ENCODE data around the gene FAM222B.
"Not testable (repeated sequence)": the region's sequence is repeated elsewhere in the genome, so short reads cannot be mapped to it uniquely, and the experiment has no call there.

Gene FAM222B

GRCh38 chr17:28740406-28741357 is 101.9 kb downstream of the FAM222B start:
- Histone ChIP-seq H3K4me3 (ENCODE audit: low read depth in 1 of 2, low read length in 2 of 2) (no peak overlapping the region), H3K27me3 (ENCODE audit: low read depth, low read length) (no peaks in the 10 kb centered on the region), H3K9me3 (ENCODE audit: control insufficient read depth in 1 of 2, low read length in 2 of 2) (no peaks in the 10 kb centered on the region), H3K27ac (ENCODE audit: low read length) (no peak overlapping the region), H3K4me1 (ENCODE audit: control insufficient read depth in 1 of 2, insufficient read depth in 2 of 2, low read length in 2 of 2) (peaks cover under 1 to 18% of the 10 kb centered on the region in 2 donors), H3K36me3 (ENCODE audit: control insufficient read depth in 1 of 2, insufficient read depth in 2 of 2, low read length in 2 of 2) (no peaks in the 10 kb centered on the region)

- Histone ChIP-seq H3K27ac (ENCODE audit: low read length) (no peak overlapping the region), H3K4me1 (ENCODE audit: control insufficient read depth in 1 of 2, insufficient read depth in 2 of 2, low read length in 2 of 2) (peaks cover 0 to 6% of the 10 kb centered on the region in 2 donors), H3K27me3 (ENCODE audit: low read depth, low read length) (no peaks in the 10 kb centered on the region), H3K36me3 (ENCODE audit: control insufficient read depth in 1 of 2, insufficient read depth in 2 of 2, low read length in 2 of 2) (no peaks in the 10 kb centered on the region), H3K4me3 (ENCODE audit: low read depth in 1 of 2, low read length in 2 of 2) (no peak overlapping the region), H3K9me3 (ENCODE audit: control insufficient read depth in 1 of 2, low read length in 2 of 2) (no peaks in the 10 kb centered on the region)
These were observed 103.8 kb downstream of the FAM222B start for GRCh38 chr17:28738680-28739384.

- Histone ChIP-seq H3K27ac (ENCODE audit: low read length) (no peak overlapping the region), H3K9me3 (ENCODE audit: control insufficient read depth in 1 of 2, low read length in 2 of 2) (no peaks in the 10 kb centered on the region), H3K4me3 (ENCODE audit: low read depth in 1 of 2, low read length in 2 of 2) (no peak overlapping the region), H3K27me3 (ENCODE audit: low read depth, low read length) (no peaks in the 10 kb centered on the region), H3K4me1 (ENCODE audit: control insufficient read depth in 1 of 2, insufficient read depth in 2 of 2, low read length in 2 of 2) (peaks cover 0 to 1% of the 10 kb centered on the region in 2 donors), H3K36me3 (ENCODE audit: control insufficient read depth in 1 of 2, insufficient read depth in 2 of 2, low read length in 2 of 2) (no peaks in the 10 kb centered on the region)
These were observed 104.6 kb downstream of the FAM222B start for GRCh38 chr17:28737770-28738679.

- Histone ChIP-seq H3K4me3 (ENCODE audit: low read depth in 1 of 2, low read length in 2 of 2) (no peak overlapping the region), H3K27me3 (ENCODE audit: low read depth, low read length) (no peaks in the 10 kb centered on the region), H3K36me3 (ENCODE audit: control insufficient read depth in 1 of 2, insufficient read depth in 2 of 2, low read length in 2 of 2) (no peaks in the 10 kb centered on the region), H3K27ac (ENCODE audit: low read length) (no peak overlapping the region), H3K4me1 (ENCODE audit: control insufficient read depth in 1 of 2, insufficient read depth in 2 of 2, low read length in 2 of 2) (no peaks in the 10 kb centered on the region), H3K9me3 (ENCODE audit: control insufficient read depth in 1 of 2, low read length in 2 of 2) (no peaks in the 10 kb centered on the region)
These were observed 105.3 kb downstream of the FAM222B start for GRCh38 chr17:28737316-28737715.

DNA sequence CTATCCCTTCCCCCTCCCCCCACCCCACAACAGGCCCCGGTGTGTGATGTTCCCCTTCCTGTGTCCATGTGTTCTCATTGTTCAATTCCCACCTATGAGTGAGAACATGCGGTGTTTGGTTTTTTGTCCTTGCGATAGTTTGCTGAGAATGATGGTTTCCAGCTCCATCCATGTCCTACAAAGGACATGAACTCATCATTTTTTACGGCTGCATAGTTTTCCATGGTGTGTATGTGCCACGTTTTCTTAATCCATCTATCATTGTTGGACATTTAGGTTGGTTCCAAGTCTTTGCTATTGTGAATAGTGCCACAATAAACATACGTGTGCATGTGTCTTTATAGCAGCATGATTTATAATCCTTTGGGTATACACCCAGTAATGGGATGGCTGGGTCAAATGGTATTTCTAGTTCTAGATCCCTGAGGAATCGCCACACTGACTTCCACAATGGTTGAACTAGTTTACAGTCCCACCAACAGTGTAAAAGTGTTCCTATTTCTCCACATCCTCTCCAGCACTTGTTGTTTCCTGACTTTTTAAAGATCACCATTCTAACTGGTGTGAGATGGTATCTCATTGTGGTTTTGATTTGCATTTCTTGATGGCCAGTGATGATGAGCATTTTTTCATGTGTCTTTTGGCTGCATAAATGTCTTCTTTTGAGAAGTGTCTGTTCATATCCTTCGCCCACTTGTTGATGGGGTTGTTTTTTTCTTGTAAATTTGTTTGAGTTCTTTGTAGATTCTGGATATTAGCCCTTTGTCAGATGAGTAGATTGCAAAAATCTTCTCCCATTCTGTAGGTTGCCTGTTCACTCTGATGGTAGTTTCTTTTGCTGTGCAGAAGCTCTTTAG is 106.4 kb downstream of the FAM222B start:
- H3K27me3 ChIP-seq (ENCODE audit: low read depth, low read length); H3K27ac ChIP-seq (ENCODE audit: low read length); H3K36me3 ChIP-seq (ENCODE audit: control insufficient read depth in 1 of 2, insufficient read depth in 2 of 2, low read length in 2 of 2); H3K4me1 ChIP-seq (ENCODE audit: control insufficient read depth in 1 of 2, insufficient read depth in 2 of 2, low read length in 2 of 2); H3K4me3 ChIP-seq (ENCODE audit: low read depth in 1 of 2, low read length in 2 of 2); H3K9me3 ChIP-seq (ENCODE audit: control insufficient read depth in 1 of 2, low read length in 2 of 2): not testable (repeated sequence)

- no peaks in the 10 kb centered on the region for H3K9me3 ChIP-seq (ENCODE audit: control insufficient read depth in 1 of 2, low read length in 2 of 2)
- H3K4me3 ChIP-seq (ENCODE audit: low read depth in 1 of 2, low read length in 2 of 2), result no peak overlapping the region
- H3K27me3 ChIP-seq (ENCODE audit: low read depth, low read length), result no peaks in the 10 kb centered on the region
- H3K36me3 ChIP-seq (ENCODE audit: control insufficient read depth in 1 of 2, insufficient read depth in 2 of 2, low read length in 2 of 2), result no peaks in the 10 kb centered on the region
- H3K27ac ChIP-seq (ENCODE audit: low read length), result no peak overlapping the region
- no peaks in the 10 kb centered on the region for H3K4me1 ChIP-seq (ENCODE audit: control insufficient read depth in 1 of 2, insufficient read depth in 2 of 2, low read length in 2 of 2)
These were observed 107.3 kb downstream of the FAM222B start for GRCh38 chr17:28735242-28735722.

- no peaks in the 10 kb centered on the region for H3K4me1 ChIP-seq (ENCODE audit: control insufficient read depth in 1 of 2, insufficient read depth in 2 of 2, low read length in 2 of 2)
- no peak overlapping the region for H3K4me3 ChIP-seq (ENCODE audit: low read depth in 1 of 2, low read length in 2 of 2)
- no peaks in the 10 kb centered on the region for H3K27me3 ChIP-seq (ENCODE audit: low read depth, low read length)
- H3K36me3 ChIP-seq (ENCODE audit: control insufficient read depth in 1 of 2, insufficient read depth in 2 of 2, low read length in 2 of 2), result no peaks in the 10 kb centered on the region
- H3K27ac ChIP-seq (ENCODE audit: low read length), result no peak overlapping the region
- no peaks in the 10 kb centered on the region for H3K9me3 ChIP-seq (ENCODE audit: control insufficient read depth in 1 of 2, low read length in 2 of 2)
These were observed 107.8 kb downstream of the FAM222B start for GRCh38 chr17:28734712-28735241.

DNA sequence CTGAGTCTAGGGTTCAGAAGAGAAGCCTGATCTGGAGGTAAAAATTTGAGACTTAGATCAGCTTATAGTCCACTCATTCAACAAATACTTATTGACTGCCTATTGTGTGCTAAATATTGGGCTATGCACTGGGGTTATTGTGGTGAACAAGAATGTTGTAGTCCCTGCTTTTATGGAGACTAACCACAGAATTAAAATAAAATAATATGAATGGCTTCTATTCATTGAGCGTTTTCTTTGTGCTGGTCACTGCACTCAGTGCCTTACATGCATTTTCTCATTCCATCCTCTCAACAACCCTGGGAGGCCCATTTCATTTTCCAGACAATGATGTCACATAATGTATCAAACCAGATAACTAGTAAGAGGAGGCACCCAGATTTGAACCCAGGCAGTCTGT is 109.2 kb downstream of the FAM222B start:
- no peak overlapping the region for H3K4me3 ChIP-seq (ENCODE audit: low read depth in 1 of 2, low read length in 2 of 2)

GRCh38 chr17:28729950-28730330 is 112.7 kb downstream of the FAM222B start:
- Histone ChIP-seq H3K4me3 (ENCODE audit: low read depth in 1 of 2, low read length in 2 of 2) (no peak overlapping the region), H3K9me3 (ENCODE audit: control insufficient read depth in 1 of 2, low read length in 2 of 2) (no peaks in the 10 kb centered on the region), H3K27me3 (ENCODE audit: low read depth, low read length) (no peaks in the 10 kb centered on the region), H3K27ac (ENCODE audit: low read length) (no peak overlapping the region), H3K36me3 (ENCODE audit: control insufficient read depth in 1 of 2, insufficient read depth in 2 of 2, low read length in 2 of 2) (peaks cover under 1 to 10% of the 10 kb centered on the region in 2 donors), H3K4me1 (ENCODE audit: control insufficient read depth in 1 of 2, insufficient read depth in 2 of 2, low read length in 2 of 2) (peaks cover 0 to 23% of the 10 kb centered on the region in 2 donors)

More for the DNA sequence above, 109.2 kb downstream of the FAM222B start:
- peaks cover 0 to 4% of the 10 kb centered on the region in 2 donors for H3K36me3 ChIP-seq (ENCODE audit: control insufficient read depth in 1 of 2, insufficient read depth in 2 of 2, low read length in 2 of 2)
- H3K9me3 ChIP-seq (ENCODE audit: control insufficient read depth in 1 of 2, low read length in 2 of 2), result no peaks in the 10 kb centered on the region
- H3K27me3 ChIP-seq (ENCODE audit: low read depth, low read length), result no peaks in the 10 kb centered on the region
- no peak overlapping the region for H3K27ac ChIP-seq (ENCODE audit: low read length)
- no peaks in the 10 kb centered on the region for H3K4me1 ChIP-seq (ENCODE audit: control insufficient read depth in 1 of 2, insufficient read depth in 2 of 2, low read length in 2 of 2)

Data from muscle layer of duodenum (tissue), 2 donors.